HEK293T (cell line): ENCODE results near the gene RBFOX2.
"Not testable (repeated sequence)": the region's sequence is repeated elsewhere in the genome, so short reads cannot be mapped to it uniquely, and the experiment has no call there.

Source experiments
- CTCF ChIA-PET: fragments of 350-600 bp; formaldehyde crosslinking; extraction: SDS; loops from one replicate; lab custom pipeline; 2021; ENCODE audit warnings: antibody characterized with exemption, inconsistent platforms; lab: Yijun Ruan, JAX
- POLR2A ChIA-PET: fragments of 350-600 bp; formaldehyde crosslinking; extraction: SDS; loops from one replicate; lab custom pipeline; 2020; ENCODE audit warnings: antibody characterized with exemption, inconsistent platforms; lab: Yijun Ruan, JAX
- DNase-seq: peaks from one replicate; pipeline ENCODE4 v3.0.0; 2012; ENCODE audit warnings: mixed read lengths; ENCODE audit errors: extremely low spot score
- ARNT ChIP-seq: fragments of 450-650 bp; IDR thresholded peaks from 2 replicates; pipeline ENCODE4 v1.6.1; 2017; ENCODE audit warnings: mild to moderate bottlenecking
- BHLHE40 ChIP-seq: fragments of 450-650 bp; IDR thresholded peaks from 2 replicates; pipeline ENCODE4 v1.6.1; 2016; ENCODE audit warnings: mild to moderate bottlenecking, moderate library complexity, borderline replicate concordance
- CTBP1 ChIP-seq: fragments of 450-650 bp; IDR thresholded peaks from 2 replicates; pipeline ENCODE4 v1.6.1; 2016; ENCODE audit warnings: borderline replicate concordance
- ELF4 ChIP-seq: fragments of 450-650 bp; IDR thresholded peaks from 2 replicates; pipeline ENCODE4 v1.6.1; 2017; ENCODE audit warnings: antibody characterized with exemption
- FOXA1 ChIP-seq: fragments of 450-650 bp; IDR thresholded peaks from 2 replicates; pipeline ENCODE4 v1.6.1; 2016; ENCODE audit warnings: mild to moderate bottlenecking
- FOXK2 ChIP-seq: fragments of 450-650 bp; IDR thresholded peaks from 2 replicates; pipeline ENCODE4 v1.6.1; 2016; ENCODE audit warnings: mild to moderate bottlenecking
- FOXM1 ChIP-seq: fragments of 450-650 bp; IDR thresholded peaks from 2 replicates; pipeline ENCODE4 v1.6.1; 2017; ENCODE audit warnings: mild to moderate bottlenecking, borderline replicate concordance
- HDGF ChIP-seq: fragments of 450-650 bp; IDR thresholded peaks from 2 replicates; pipeline ENCODE4 v1.6.1; 2017; ENCODE audit warnings: antibody characterized with exemption, borderline replicate concordance
- L3MBTL2 ChIP-seq: fragments of 450-650 bp; conservative IDR thresholded peaks from 2 replicates; pipeline ENCODE4 v1.6.1; 2016; ENCODE audit warnings: mild to moderate bottlenecking
- LEF1 ChIP-seq: fragments of 450-650 bp; IDR thresholded peaks from 2 replicates; pipeline ENCODE4 v1.6.1; 2017; ENCODE audit warnings: mild to moderate bottlenecking, borderline replicate concordance
- NFRKB ChIP-seq: fragments of 450-650 bp; IDR thresholded peaks from 2 replicates; pipeline ENCODE4 v1.6.1; 2016; ENCODE audit warnings: mild to moderate bottlenecking, moderate library complexity
- SP1 ChIP-seq: fragments of 450-650 bp; IDR thresholded peaks from 2 replicates; pipeline ENCODE4 v1.6.1; 2017
- SUZ12 ChIP-seq: fragments of 450-650 bp; IDR thresholded peaks from 2 replicates; pipeline ENCODE4 v1.6.1; 2016; ENCODE audit warnings: mild to moderate bottlenecking
- TARDBP ChIP-seq: fragments of 450-650 bp; IDR thresholded peaks from 2 replicates; pipeline ENCODE4 v1.6.1; 2016
- ZNF384 ChIP-seq: fragments of 450-650 bp; IDR thresholded peaks from 2 replicates; pipeline ENCODE4 v1.6.1; 2016
- TF ChIP-seq, protein P1 (sequence below): fragments of 450-650 bp; IDR thresholded peaks from 2 replicates; pipeline ENCODE4 v1.6.1; 2016

The RBFOX2 gene

GRCh38 chr22:35712672-35713071 lies 316.0 kb downstream of the RBFOX2 start:
- no peak for DNase-seq
- TF ChIP-seq HDGF (no peak), BHLHE40 (no peak), CTBP1 (no peak), L3MBTL2 (no peak), ZNF384 (no peak), LEF1 (no peak), FOXK2 (no peak), ARNT (no peak), SP1 (no peak), FOXA1 (no peak), TARDBP (no peak), ELF4 (no peak), NFRKB (no peak), SUZ12 (no peak), FOXM1 (no peak)
- TF ChIP-seq, protein P1, sequence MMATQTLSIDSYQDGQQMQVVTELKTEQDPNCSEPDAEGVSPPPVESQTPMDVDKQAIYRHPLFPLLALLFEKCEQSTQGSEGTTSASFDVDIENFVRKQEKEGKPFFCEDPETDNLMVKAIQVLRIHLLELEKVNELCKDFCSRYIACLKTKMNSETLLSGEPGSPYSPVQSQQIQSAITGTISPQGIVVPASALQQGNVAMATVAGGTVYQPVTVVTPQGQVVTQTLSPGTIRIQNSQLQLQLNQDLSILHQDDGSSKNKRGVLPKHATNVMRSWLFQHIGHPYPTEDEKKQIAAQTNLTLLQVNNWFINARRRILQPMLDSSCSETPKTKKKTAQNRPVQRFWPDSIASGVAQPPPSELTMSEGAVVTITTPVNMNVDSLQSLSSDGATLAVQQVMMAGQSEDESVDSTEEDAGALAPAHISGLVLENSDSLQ: no peak
- POLR2A ChIA-PET: no interaction called here
- CTCF ChIA-PET: no interaction called here

GRCh38 chr22:35711336-35711735 lies 317.3 kb downstream of the RBFOX2 start:
- no peak for DNase-seq
- CTCF ChIA-PET: no interaction called here
- TF ChIP-seq ELF4: no peak
- no peak for TF ChIP-seq BHLHE40
- TF ChIP-seq HDGF: no peak
- TF ChIP-seq SP1: no peak
- TF ChIP-seq, protein P1: no peak
- no peak for TF ChIP-seq TARDBP
- TF ChIP-seq CTBP1: no peak
- TF ChIP-seq FOXM1: no peak
- TF ChIP-seq NFRKB: no peak
- POLR2A ChIA-PET: no interaction called here

- ChIA-PET CTCF (no interaction called here), POLR2A (no interaction called here)
- TF ChIP-seq CTBP1 (no peak), FOXM1 (no peak), SP1 (no peak), NFRKB (no peak), ELF4 (no peak), L3MBTL2 (no peak)
- no peak for DNase-seq
These were observed 319.7 kb downstream of the RBFOX2 start for GRCh38 chr22:35708917-35709316.

DNA sequence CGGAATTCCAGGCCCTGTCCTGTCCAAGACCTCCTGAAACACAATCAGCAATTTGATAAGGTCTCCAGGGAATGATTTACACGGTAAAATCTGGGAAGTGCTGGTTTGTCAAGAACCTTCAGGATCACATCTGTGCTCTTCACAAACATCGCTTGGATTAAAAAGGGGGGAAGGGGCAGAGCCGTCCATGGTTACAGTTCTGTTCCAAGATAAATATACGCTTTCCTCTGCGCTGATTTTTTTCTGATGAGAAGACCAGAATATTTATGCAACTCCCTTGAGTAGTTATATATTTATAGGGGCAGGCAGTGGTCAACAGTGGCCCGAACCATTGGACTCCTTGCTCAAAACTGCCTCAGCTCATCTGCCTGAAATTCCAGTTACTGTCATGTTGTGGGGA lies 320.2 kb downstream of the RBFOX2 start:
- ChIA-PET CTCF (no interaction called here), POLR2A (no interaction called here)
- TF ChIP-seq LEF1 (no peak), FOXA1 (no peak), NFRKB (no peak), HDGF (no peak), SP1 (no peak), SUZ12 (no peak), ELF4 (no peak), ZNF384 (no peak), ARNT (no peak)
- DNase-seq: no peak

DNA sequence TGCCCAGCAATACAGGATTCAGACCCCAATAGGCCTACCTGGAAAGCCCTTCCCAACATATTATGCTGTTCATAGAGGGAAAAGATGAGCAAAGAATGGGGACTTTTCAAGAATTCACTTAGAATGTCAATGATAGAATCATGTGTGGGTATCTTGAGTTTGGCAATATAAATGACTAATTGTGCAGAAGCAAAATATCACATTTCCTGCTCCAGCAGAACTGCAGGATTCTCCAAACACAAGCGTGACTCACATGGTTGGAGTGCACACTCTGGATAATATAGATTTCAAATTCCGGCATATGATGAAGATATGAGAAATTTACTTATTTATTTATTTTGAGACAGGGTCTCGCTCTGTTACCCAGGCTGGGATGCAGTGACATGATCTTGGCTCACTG lies 323.5 kb downstream of the RBFOX2 start:
- TF ChIP-seq LEF1 (no peak), L3MBTL2 (no peak), FOXK2 (no peak), FOXM1 (no peak), NFRKB (no peak), BHLHE40 (no peak), ZNF384 (no peak), TARDBP (no peak), ARNT (no peak), SUZ12 (no peak), ELF4 (no peak), CTBP1 (no peak), HDGF (no peak), SP1 (no peak), FOXA1 (no peak)
- TF ChIP-seq, protein P1: no peak
- CTCF ChIA-PET: no interaction called here
- POLR2A ChIA-PET: no interaction called here
- DNase-seq: no peak

DNA sequence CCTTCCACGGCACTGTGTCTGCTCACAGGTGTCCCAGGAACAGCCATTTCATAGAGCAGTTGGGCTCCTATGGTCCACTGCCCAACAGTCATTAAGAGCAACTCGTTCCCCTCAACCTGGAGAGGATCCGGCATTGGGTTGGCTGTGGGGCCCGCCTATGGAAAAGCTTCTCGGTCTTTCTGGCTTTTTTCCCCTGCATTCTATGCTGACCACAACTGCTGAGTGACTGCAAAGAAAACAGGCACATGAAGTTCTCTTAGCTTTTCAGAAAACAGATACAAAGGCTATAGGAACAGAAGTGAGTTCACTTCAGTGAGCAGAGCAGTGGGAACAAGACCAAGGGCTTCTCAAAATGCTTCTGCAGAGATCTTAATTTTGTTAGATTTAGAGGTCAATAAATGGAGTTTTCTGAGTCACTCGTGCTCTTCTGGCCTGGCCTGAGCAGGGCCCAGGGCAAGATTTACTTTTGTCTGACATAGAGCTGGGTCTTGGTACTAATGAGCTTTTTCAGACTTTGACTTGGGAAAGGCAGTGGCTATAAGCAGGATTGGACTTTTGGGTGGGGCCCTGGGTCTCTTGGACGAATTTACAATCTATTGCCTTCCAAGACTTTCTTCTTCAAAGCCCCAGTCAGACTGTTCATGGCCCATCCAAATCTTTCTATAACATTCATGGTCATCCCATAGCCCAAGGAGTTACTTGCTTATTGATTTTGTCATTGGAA lies 324.6 kb downstream of the RBFOX2 start:
- no peak for TF ChIP-seq ZNF384
- TF ChIP-seq SP1: no peak
- no peak for TF ChIP-seq NFRKB
- no peak for TF ChIP-seq ELF4
- no peak for TF ChIP-seq FOXM1
- no peak for TF ChIP-seq ARNT
- no peak for TF ChIP-seq LEF1
- TF ChIP-seq BHLHE40: no peak
- no peak for TF ChIP-seq HDGF
- TF ChIP-seq SUZ12: no peak
- no peak for TF ChIP-seq CTBP1
- TF ChIP-seq, protein P1: no peak
- TF ChIP-seq TARDBP: no peak
- no peak for TF ChIP-seq FOXK2
- no peak for TF ChIP-seq FOXA1
- TF ChIP-seq L3MBTL2: no peak
- CTCF ChIA-PET: no interaction called here
- no peak for DNase-seq
- POLR2A ChIA-PET: no interaction called here

DNA sequence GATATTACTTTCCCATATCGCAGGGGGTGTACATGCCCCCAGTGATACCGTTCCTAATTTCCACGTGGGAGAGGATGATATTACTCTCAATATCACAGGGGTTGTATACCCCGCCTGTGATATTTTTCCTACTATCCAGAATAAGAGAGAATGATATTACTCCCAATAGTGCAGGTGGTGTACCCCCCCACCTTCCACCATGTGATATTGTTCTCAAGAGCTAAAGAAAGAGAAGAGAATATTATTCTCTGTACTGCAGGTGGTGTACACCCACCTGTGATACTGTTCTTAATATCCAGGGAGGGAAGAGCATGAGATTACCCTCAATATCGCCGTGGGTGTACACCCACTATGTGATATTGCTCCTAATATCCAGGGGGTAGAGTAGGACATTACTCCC lies 328.8 kb downstream of the RBFOX2 start:
- CTCF ChIA-PET: not testable (repeated sequence)

More for the DNA sequence above, 328.8 kb downstream of the RBFOX2 start:
- DNase-seq, POLR2A ChIA-PET: not testable (repeated sequence)
